GM18861 (cell line): ENCODE data around the gene FARS2.
A peak's percentile ranks its signal among the peaks of the same experiment; 100 is the strongest.
"Not testable (repeated sequence)": the region's sequence is repeated elsewhere in the genome, so short reads cannot be mapped to it uniquely, and the experiment has no call there.

ENCODE experiments used
- ATAC-seq: cut with Tn5 transposase; IDR thresholded peaks from one replicate; pipeline ENCODE4 v1.9.1; 2021; ENCODE audit not compliant: unreplicated experiment

FARS2 gene

DNA sequence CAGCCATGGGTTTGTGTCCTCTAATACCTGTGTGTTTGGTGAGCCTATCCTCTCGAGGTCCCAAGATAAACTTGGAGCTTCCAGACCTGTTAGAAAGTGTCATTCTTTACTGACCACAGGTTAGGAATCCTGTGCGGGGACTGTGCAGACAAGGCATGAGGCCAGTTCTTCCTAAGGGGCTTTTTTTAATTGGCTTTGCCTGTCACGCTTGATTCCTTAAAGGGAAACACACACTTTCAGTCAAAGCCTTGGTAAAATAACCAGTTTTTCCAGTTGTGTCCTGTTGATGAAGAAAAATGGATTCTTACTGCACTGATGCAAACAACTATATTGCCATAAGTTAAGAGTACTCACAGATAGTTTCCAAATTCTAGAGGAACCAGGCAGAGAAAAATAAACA lies 303.4 kb downstream of the FARS2 start:
- not testable (repeated sequence) for ATAC-seq

DNA sequence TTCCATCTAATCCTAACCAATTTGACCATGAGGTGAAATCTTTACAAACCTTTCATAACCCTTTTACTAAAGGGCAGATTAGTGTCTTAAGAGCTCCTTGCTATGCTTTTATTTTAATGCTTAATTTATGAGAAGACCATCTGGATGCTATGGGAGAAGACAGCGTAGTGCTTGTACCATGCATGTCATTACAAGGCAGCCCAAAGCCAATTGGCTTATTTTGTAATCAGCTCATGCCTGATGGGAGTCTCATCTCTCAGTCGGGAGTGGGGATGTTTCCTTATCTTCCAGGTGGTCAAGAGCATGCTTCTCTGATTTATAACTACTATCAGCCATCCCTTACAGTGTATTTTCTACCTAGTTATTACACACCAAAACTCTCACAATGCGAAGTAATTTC lies 304.7 kb downstream of the FARS2 start:
- ATAC-seq: no peak

DNA sequence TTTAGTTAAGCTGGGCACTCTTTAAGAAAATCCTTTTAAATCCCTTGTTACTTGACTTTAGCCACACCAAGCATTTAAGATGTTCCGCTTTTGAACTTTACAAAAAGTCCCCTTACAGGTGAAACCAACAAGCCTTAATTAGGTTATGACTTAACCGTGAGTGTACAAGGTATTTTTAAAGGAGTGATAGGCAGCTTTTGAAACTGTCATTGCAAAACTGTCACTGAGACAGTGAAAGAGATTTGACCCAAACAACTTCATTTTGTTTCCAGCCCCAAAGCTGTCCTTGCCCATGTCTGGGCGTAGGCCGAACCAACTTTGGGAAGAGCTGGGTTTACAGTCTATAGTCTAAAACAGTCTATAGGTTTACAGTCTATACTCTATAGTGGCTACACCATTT lies 305.4 kb downstream of the FARS2 start:
- ATAC-seq: peak; percentile 56

DNA sequence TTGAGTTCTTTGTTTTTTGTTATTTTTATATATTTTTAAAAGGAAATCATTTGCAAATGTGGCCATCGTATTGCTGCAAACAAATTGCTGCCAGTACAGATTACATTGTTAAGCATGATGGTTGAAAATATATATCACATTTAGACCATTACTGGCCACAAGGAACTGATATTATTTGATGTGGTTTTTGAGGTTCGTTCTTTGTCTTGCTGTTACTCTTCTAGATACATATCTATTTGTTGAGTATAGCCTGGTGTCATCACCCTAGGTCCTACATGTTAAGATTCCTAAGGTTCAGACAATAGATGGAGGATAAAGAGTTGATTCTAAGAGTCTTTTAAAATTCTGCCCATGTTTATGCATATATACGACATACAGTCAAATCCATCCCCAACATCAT lies 306.0 kb downstream of the FARS2 start:
- no peak for ATAC-seq

DNA sequence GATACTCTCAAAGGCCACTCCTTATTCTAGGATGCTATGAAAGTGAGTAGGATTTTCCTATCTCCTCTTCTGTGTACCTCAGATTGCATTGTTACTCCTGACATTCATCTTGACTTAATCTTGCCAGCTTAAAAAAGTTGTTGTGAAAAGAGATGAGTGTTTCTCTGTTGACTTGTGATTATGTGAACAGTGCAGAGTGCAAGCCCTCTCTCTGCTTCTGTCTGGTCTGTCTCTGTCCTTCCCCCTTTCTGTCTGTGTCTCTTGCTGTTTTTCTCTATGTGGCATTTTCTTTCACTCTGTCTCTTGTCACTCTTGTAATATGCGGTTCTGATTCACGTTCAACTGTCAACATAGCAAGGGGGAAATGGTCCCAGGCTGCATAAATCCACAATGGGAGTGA lies 306.6 kb downstream of the FARS2 start:
- no peak for ATAC-seq

DNA sequence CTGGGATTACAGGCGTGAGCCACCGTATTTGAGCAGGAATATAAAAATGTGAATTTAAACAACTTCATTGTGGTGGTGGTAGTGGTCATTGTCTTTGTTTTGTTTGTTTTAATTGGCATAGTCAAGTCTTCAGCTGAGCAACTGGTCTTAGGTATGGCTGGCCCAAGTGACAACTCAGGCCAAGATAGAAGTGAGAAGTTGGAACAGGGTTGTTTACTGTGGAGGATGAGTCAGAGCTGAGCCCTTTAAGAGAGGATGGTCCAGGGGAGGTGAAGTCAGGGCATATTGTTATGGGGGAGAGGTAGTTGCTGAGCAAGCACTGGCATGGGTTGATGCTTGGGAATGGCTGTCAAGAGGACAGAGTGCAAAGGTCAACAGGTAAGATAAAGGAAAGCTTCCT lies 308.2 kb downstream of the FARS2 start:
- ATAC-seq: no peak

DNA sequence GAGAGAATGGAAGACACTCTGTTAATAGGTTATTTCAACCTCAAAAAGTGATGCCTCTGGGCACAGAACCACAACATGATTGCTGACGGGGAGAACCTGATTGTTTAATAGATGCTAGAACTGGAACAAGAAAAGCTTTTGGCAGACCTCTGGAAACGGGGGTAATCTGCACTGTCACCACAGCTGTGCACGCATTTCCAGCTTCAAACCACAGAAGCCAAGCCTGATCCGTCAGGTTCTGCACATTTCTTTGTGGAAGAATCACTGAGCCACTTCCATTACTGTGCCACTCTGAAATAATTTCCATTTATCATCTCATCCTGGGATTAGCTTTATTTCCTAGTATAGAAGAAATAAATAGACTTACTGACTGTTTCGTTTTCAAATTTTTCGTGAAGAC lies 309.3 kb downstream of the FARS2 start:
- ATAC-seq: no peak

DNA sequence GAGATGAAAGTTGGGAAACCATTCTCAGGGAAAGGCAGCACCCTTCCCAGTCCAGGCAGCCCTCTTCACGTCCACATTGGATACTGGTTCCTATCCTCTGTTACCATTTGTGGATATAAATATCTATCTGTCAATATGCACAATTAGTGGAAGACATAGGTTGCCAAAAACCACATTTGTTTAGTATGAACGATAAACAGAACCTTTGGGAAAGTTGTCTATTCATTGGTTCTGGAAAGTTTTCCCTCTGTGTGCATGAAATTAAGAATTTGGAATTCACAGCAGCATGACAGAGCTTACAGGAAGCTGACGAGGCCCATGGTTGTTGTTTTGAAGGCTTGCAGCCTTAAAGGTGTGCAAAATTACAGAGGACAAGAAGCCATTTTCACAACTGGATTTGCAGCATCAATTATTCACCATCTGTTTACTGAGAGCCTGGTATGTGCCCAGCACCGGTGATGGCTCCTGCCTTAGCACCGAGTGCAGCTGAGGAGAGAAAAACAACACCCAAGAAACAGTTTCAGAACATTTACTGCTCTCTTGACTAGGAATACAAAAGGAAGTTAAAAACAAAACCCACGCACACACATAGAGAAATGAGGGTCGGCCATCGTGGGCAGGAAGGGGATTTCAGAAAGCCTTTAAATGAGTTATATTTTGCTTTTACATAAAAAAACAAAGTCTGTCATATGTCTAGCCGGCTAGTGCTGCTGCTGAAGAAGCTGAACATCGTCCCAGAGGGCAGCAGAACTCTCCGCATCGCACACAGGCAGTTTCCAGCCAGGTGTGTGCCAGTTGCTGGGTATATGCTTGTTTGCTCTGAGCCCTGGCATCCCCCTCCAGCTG lies 319.6 kb downstream of the FARS2 start:
- ATAC-seq: no peak

DNA sequence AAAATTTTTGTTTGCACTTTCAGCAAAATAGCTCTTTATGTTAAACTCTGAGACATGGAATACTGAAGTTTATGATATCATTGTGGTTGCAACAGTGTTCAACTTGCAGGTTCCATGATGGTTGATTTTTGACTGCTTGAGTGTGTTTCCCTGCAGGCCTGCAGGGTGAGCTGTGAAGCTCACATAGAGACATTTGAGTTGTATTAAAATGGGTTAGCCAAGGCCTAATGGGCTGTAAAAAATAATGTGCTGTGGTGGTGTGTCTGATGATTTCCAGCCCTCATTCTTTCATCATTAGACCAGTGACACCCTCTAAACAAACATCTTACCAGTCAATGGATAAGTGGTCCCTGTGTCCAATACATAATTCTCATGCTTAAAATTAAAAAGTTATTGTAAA lies 321.4 kb downstream of the FARS2 start:
- no peak for ATAC-seq

DNA sequence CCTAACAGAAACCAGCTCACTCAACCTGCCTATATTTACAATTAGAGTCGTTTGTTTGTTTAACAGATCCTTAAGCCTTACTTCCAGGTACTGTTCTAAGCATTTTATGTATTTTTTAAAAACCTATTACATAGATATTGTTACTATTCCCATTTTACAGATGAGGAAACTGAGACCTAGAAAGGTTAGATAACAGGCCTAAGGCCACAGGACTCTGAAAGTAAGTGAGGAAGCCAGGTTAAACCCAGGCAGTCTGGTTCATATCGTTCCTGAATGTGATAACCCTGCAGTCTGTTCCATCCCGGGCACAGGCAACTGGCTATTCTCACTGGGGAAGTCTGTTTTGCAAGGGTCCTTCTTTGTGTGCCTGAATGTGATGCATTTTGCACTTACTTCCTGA lies 322.2 kb downstream of the FARS2 start:
- ATAC-seq: no peak

DNA sequence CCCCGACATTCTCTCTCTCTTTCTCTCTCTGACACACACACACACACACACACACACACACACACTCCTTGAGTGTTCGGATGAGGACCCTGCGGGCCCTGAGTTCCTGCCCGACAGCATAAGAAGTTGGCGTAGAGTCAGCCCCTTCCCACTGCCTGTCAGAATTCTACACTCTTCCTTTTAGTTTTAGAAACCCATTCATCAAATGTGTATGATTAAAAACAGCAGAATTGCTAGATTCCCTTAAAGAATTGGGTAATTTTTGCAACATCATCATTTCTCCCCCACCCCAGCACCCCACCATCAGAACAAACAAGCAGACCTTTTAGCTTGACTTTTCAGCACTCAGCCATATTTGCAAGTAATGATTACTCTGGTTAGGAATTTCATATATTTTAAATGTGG lies 322.8 kb downstream of the FARS2 start:
- no peak for ATAC-seq

DNA sequence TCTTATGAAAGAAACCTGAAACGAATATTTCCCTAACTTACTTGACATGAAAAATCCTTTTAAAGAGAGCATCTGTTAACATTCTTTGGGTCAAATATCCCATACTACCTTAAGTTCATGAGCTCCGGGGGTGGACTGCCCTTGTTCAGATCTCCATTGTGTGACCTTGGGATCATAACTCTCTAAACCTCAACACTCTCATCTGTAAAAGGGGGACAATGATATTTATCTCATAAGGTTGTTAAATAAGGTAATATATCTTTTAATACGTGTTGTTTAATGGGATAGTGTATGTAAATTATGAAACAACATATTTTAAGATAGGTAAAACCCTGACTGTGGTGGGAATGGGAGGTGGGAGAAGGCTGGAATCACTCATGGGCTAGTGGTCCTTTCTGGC lies 326.3 kb downstream of the FARS2 start:
- no peak for ATAC-seq

DNA sequence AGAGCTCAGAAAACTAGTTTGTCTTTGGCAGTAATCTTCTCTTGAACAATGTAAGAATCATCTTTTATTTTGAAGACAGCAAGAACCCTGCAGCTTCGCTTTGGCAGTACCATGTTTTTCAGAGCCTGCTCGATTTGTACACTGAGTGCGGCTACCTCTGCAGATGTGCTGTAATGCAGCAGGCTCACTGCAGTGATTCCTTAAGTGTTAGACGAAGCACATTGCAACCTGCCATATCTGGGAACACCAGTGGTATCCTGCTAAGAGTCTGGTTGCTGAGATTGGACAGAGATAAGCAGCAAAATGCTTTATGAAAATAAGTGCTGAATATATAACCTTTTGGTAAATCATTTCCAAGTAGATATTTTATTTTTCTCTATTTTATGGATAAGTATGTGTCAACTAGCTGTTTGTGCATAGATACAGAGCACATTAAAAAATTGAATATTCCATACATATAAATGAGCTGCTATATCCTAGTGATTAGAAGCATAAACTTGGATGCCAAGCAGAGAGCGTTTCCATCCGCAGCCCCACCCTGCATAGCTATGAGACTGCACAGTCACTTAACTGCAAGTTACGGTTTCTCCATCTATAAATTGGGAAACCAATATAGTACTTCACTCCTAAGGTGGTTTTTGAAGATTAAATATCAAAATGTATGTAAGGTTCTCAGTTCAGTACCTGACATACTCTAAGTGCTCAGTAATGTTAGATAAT lies 328.3 kb downstream of the FARS2 start:
- ATAC-seq: no peak

DNA sequence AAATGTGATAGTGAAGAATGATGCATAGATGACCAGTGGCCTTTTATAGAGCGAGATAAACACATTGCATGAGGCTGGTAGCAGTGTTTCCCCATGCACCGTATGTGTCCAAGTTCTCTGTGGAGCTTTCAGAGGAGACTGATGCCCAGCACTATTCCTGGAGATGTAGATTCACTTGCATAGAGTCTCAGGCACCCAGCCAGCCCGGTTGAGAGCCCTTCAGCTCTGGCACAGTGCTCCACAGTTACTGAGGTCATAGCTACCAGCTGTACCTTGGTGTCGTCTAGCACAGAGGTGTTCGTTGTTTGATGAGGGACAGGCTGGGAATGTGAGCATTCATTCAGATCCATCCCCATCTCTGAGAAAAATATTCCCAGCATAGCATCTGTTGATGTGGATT lies 328.9 kb downstream of the FARS2 start:
- no peak for ATAC-seq

DNA sequence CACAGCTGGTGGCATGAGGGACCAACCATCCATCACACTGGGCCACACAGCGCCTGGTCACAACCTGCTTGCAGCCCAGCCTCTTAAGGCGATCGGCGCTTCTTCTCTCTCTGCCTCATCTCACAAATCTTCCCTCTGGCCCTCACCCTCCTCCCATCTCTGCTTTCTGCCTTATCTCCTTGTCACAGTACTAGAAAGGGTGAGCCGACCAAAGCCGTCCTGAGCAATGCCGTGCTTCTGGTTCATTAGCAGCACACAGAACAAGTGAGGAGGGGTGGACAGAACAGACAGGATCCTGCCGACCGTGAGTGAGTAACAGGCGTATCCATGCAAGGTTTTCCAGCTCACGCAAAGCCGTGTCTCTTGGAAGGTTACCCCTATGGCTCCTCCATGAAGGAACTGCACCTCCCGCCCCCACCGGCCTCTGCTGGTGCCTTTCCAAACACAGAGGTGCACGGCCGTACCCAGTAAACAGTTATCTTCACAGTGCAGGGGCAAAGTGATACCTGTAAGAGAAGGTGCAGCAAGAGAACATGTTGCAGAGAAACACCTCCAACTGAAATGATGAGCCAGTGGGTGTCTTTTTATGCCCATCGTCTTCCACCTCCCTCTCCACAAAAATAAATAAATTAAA lies 331.7 kb downstream of the FARS2 start:
- ATAC-seq: no peak

DNA sequence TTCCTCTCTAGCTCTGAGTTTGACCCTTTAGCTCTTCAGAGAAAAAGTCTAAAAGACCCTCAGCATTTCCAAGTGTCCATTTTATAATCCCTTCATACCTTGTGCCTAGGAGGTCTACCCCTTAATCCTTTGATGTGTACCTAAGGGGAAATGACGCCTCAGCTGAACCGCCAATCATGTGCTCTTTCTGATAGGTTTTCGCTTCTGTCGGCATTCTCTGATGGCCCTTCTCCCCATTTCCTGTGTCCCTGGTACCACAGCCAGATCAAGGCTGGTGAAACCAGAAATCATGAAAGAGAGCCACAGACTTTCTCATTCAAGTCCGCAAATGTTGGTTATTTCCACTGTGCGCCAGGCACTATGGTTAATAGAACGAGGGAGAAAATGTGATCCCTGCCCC lies 333.9 kb downstream of the FARS2 start:
- no peak for ATAC-seq

DNA sequence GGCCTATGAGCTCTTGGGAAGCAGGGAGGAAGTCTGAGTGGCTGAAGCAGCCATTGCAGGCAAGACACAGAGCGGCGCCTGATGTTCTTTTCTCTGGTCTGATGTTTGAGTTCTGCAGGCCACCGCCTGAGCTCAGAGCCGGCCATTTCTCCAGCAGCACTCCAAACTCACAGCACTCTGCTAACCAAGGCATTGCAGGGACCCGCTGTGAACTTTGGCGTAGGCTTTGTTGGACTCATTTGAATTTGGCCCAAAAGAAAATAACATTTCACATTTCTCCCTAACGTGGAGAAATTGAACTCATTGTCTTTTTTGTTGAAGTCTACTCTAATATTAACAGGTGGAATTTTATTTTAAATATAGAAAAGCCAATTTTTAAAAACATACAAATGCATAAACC lies 336.1 kb downstream of the FARS2 start:
- no peak for ATAC-seq

DNA sequence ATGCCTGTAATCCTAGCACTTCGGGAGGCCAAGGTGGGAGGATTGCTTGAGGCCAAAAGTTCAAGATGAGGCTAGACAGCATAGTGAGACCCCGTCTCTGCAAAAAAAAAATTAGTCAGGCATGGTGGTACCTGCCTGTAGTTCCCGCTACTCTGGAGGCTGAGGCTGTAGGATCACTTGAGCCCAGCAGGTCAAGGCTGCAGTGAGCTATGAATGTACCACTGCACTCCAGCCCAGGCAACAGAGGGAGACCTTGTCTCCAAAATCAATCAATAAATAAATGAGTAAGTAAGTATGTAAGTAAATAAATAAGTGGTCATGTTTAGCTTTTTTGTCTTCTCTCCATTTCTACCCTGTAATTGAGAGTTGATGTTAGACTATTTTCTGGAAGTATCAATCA lies 336.8 kb downstream of the FARS2 start:
- no peak for ATAC-seq

DNA sequence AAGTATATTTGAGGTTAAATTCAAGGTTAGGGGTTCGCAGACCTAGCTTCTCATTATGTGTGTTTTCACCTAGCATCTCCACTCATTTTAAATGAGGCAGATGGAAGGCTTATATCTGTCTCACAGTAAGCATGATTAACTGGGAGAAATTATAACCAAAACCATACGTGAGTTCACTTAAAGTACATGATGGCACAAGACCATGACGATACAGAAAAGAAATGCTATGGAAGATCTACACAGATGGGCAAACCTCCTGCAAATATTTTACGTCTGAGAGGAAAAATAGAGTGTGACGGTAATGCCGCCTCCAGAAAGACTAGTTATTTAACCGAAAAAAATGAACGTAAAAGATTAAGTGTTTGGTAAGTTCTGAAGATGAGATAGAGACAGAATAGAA lies 337.8 kb downstream of the FARS2 start:
- ATAC-seq: no peak

DNA sequence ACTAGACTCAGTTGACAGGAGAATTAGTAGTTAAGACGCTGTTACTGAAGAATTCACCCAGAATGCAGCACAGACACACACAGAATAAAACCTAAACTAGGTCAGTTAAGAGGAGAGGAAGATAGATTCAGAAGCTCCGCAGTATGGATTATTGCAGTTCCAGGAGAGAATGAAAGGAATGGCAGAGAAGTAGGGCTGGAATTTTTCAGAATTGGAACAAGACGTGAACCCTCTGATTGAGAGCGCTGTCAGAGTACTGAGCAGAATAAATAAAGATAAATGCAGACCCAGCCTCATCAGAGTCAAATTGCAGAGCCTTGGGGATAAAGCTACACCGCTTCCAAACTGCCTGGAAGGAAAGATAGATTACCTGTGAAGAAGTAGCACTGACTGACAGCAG lies 344.6 kb downstream of the FARS2 start:
- ATAC-seq: no peak

DNA sequence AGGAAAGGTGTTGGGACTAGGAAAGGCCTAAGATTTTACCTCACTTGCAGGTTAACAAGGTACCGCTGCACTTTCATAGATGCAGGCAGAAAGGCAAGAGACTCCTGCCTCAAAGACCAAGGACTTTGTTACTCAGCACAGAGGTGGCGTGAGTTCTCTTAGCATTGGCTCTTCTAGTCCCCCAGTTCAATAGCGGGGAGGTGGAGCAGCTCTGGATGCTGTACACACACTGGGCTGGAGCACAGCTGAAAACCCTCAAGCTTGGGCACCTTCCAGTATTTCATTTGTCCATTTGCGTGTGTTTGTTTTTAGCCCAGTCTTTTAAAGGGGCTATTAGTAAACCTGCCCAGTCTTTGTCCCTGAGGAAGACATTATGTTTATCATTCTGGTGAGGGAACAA lies 345.2 kb downstream of the FARS2 start:
- ATAC-seq: no peak

DNA sequence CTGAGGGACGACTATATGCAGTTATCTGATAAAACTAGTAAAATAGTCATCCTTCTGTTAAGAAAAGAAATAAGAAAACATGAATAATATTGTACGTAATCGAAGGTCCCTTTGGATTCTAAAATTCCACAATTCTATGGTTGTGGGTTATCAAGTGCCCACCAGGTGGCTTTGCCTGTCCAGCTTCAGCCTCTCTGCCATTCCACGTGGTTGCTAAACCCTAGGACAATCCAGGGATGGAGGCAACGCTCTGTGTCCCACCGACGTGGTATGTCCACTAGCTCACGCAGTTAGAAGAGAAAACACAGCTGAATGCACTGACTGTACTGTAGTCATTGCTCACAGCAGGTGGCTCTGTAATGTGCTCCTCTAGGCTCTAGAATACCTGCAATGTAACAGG lies 349.3 kb downstream of the FARS2 start:
- ATAC-seq: no peak
